GM18508 (cell line): ENCODE results near the gene CSNK1G1.
"Not testable (repeated sequence)": the region's sequence is repeated elsewhere in the genome, so short reads cannot be mapped to it uniquely, and the experiment has no call there.

Source experiments
- ATAC-seq: cut with Tn5 transposase; IDR thresholded peaks from one replicate; pipeline ENCODE4 v1.9.1; 2021; ENCODE audit warnings: moderate number of reproducible peaks; ENCODE audit not compliant: insufficient read depth, unreplicated experiment

CSNK1G1 gene

DNA sequence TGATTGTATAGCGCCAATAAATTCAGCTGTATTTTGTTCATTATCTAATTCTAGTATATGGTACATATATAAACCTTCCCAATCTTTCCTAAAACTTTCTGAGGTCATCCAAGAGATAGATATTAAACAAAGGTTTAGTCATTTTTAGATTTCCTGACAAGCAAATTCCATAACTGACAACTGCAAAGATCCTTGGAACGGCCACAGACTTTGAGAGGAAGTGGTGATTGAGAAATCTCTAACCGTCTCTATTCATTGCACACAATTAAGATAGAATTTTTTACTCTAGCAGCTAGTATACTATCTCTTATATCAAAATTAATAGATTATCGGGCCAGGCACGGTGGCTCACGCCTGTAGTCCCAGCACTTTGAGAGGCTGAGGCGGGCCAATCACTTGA lies 4.7 kb downstream of the CSNK1G1 start:
- no peak for ATAC-seq

DNA sequence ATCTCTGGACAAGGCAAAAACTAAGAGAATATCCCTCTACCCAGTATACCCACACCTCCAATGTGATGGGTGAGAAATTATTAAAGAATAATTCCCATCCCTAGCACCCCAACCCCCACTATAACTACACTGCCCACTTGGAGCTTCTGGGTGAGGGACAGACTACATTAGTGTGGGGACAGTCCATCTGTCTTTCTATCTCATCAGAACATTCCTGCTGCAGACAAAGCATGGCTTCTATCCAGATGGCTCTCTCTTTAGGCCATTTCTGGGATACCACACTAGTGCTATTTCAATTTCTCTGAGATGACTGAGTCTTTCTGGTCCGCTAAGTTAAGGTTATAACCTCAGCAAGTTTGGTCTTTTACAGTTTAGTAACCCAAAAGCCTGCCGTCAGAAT lies 6.6 kb downstream of the CSNK1G1 start:
- no peak for ATAC-seq

DNA sequence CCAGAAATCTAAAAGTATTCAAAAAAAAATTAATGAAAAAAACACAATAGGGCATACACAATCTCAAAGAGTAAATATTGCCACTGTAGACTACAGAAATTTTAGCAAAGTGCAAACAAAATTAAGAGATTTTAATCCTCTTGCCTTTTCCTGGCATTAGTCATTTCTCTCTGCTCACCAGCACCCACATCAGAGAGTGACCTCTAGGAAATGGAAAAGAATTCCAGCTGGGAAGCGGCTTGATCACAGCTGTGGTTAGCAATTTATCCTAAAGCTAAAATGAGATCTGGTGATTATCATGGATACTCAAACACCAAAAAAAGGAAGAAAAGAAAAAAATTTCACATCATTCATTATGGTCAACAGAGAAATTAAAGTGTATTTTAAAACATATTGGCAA lies 7.5 kb downstream of the CSNK1G1 start:
- no peak for ATAC-seq

DNA sequence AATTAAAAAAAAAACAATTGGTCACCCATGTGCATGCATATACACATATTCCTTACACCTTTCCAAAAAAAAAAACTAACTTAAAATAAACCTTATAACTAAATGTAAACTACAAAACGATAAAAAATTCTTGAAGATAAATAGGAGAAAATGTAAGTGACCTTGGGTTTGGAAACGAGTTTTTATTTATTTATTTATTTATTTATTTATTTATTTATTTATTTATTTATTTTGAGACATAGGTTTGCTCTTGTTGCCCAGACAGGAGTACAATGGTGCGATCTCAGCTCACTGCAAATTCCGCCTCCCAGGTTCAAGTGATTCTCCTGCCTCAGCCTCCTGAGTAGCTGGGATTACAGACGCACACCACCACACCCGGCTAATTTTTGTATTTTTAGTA lies 9.7 kb downstream of the CSNK1G1 start:
- not testable (repeated sequence) for ATAC-seq

DNA sequence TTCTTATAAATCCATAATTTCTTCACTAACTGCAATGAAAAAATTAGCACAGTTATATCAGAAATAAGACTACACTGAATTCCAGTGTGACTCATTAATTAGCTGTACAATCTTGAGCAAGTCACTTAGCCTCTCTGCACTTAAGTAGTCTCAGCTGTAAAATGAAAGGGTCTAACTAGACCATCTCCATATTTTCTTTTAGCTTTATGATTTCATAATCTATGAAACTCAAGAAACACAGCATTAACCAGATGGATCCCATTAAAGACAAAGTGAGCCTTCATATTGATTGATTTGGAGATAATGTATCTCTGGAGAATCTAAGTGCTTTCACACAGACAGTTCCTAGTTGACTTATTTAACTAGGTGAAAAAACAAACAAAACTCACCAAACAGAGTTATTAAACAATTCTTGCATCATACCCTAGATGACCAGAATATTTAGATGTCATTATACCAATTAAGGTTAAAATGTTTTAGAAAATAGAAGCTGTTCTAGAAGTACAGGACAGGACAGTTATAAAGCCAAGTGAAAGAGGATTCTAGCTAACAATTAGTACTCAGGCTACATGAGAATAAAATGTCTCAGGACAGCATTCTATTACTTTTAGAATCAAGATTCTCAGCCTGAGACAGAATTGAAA lies 11.2 kb downstream of the CSNK1G1 start:
- ATAC-seq = no peak

DNA sequence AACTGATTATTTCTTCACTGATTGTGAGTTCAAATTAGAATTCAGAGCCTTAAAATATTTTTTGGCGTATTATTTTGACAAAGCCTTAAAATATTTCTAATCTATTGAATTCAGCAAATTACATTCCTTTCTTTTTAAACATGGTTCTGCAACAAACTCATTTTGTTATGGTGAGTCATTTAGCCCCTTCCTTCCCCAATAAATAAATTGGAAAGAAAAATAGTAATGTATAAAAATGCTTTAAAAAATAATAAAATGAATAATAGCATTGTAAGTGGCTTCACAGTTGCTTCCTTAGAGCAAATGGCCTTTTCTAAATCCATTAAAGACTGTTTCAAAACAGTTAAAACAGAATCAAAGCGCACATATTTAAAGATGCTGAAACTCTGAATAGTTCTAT lies 12.1 kb downstream of the CSNK1G1 start:
- no peak for ATAC-seq

DNA sequence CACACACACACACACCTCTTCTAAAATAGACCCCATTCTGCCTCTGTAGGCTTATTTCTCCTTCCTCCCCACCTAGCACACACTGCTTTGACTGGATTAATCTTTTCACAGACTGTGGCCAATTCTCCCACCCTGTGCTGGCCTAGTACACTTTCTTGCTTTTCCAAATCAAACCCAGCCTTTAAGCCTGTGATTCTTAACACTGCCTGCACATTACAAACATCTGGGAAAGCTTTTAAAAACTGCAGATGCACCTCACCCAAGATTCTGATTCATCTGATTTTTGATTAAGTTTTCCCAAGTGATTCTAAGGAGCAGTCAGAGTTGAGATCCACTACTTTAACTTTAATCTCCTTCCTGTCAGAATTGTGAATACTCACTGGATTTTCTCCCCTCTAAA lies 12.8 kb downstream of the CSNK1G1 start:
- no peak for ATAC-seq

DNA sequence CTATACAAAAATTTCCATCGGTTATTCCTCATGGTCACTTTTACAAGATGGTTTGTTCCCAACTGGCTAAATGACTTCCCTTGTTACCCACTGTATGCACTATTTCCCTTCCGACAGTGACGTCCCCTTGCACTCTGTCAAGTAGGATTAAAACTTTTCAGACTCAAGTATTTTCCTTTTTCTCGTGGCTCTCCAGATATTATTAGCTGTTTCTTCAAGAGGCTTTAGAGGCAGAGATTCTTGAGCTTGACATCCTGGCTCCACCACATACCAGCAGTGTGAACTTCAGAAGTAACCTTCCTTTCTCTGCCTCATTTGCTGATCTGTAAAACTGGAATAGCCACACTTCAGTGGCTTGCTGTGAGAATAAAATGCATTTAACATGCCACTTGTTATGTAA lies 14.0 kb downstream of the CSNK1G1 start:
- ATAC-seq = no peak

DNA sequence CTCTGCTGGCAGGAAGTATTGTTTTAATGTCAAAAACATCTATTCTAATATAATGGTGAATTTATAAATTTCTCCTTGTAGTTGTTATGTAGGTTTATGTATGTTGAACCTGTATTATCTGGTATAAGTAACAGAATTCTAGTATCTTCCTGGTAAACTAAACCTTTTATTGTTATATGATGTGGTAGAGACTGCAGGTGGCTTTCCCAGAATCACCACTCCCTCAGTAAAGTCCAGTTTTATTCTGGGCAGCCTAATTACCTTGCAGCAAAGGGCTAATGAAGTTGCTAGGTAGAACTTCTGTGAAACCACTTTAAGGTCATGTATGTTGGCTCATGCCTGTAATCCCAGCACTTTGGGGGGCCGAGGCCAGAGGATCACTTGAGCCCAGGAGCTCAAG lies 15.6 kb downstream of the CSNK1G1 start:
- no peak for ATAC-seq

DNA sequence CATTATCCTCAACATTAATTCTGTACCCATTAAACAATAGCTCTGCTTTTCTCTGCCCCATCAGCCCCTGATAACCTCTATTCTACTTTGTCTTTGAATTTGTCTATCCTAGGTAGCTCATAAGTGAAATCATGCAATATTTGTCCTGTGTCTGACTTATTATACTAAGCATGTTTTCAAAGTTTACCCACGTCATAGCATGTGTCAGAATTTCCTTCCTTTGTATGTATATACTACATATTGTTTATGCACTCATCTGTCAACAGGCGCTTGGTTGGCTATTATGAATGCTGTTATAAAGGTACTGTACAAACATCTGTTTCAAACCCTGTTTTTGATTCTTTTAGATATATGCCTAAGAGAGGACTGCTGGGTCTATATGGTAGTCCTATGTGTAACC lies 18.2 kb downstream of the CSNK1G1 start:
- ATAC-seq = no peak

DNA sequence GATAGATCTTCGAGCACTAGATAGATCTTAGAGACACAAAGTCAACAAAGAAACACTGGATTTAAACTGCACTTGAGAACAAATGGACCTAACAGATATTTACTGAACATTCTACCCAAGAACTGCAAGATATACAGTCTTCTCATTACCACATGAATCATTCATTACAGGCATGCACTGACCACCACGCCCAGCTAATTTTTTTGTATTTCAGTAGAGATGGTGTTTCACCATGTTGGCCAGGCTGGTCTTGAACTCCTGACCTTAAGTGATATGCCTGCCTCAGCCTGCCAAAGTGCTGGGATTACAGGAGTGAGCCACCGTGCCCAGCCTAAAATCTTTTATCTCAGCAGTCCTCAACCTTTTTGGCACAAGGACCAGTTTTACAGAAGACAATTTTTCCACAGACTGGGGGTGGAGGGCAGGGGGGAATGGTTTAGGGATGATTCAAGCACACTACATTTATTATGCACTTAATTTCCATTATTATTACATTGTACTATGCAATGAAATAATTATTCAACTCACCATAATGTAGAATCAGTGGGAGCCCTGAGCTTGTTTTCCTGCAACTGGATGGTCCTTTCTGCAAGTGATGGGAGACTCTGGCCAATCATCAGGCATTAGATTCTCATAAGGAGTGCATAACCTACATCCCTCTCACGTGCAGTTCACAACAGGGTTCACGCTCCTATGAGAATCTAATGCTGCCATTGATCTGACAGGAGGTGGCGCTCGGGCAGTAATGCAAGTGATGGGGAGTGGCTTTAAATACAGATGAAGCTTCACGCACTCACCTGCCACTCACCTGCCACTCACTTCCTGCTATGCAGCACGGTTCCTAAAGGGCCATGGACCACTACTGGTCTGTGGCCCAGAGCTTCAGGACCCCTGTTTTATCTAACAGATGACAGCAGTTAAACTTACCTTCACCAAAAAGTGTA lies 21.7 kb downstream of the CSNK1G1 start:
- ATAC-seq = no peak

DNA sequence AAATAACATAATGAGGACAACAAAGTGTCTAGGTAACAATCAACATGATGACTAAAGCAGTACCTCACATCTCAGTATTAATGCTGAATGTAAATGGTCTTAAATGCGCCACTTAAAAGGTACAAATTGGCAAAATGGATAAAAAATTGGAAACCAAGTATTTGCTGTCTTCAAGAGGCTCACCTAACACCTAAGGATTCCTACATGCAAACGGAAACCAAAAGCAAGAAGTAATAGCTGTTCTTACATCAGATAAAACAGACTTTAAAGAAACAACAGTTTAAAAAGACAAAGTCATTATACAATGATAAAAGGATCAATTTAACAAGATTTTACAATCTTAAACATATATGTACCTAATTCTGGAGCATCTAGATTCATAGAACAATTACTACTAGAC lies 22.5 kb downstream of the CSNK1G1 start:
- ATAC-seq = no peak

DNA sequence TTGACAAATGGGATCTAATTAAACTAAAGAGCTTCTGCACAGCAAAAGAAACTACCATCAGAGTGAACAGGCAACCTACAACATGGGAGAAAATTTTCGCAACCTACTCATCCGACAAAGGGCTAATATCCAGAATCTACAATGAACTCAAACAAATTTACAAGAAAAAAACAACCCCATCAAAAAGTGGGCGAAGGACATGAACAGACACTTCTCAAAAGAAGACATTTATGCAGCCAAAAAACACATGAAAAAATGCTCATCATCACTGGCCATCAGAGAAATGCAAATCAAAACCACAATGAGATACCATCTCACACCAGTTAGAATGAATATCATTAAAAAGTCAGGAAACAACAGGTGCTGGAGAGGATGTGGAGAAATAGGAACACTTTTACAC lies 24.3 kb downstream of the CSNK1G1 start:
- not testable (repeated sequence) for ATAC-seq

DNA sequence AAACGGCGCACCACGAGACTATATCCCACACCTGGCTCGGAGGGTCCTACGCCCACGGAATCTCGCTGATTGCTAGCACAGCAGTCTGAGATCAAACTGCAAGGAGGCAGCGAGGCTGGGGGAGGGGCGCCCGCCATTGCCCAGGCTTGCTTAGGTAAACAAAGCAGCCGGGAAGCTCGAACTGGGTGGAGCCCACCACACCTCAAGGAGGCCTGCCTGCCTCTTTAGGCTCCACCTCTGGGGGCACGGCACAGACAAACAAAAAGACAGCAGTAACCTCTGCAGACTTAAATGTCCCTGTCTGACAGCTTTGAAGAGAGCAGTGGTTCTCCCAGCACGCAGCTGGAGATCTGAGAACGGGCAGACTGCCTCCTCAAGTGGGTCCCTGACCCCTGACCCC lies 29.0 kb downstream of the CSNK1G1 start:
- ATAC-seq = not testable (repeated sequence)

DNA sequence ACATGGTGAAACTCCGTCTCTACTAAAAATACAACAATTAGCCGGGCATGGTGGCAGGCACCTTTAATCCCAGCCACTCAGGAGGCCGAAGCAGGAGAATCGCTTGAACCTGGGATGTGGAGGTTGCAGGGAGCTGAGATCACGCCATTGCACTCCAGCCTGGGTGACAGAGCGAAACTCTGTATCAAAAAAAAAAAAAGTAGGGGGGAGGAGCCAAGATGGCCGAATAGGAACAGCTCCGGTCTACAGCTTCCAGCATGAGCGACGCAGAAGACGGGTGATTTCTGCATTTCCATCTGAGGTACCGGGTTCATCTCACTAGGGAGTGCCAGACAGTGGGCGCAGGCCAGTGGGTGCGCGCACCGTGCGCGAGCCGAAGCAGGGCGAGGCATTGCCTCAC lies 29.5 kb downstream of the CSNK1G1 start:
- not testable (repeated sequence) for ATAC-seq

DNA sequence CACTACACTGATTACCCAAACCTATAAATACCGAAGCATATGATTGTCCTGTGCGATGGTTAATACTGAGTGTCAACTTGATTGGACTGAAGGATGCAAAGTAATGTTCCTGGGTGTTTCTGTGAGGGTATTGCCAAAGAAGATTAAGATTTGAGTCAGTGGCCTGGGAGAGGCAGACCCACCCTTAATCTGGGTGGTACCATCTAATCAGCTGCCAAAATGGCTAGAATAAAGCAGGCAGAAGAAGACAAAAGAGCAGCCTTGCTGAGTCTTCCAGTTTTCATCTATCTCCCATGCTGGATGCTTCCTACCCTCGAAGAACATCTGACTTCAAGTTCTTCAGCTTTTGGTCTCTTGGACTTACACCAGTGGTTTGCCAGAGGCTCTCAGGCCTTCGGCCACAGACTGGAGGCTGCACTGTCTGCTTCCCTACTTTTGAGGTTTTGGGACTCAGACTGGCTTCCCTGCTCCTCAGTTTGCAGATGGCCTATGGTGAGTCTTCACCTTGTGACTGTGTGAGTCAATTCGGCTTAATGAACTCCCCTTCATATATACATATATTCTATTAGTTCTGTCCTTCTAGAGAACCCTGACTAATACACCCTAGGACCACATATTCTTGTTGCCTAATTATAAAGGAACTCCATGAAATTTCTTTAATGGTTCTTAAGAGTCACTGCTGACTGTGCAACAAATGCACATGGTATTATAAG lies 31.7 kb downstream of the CSNK1G1 start:
- ATAC-seq = no peak

DNA sequence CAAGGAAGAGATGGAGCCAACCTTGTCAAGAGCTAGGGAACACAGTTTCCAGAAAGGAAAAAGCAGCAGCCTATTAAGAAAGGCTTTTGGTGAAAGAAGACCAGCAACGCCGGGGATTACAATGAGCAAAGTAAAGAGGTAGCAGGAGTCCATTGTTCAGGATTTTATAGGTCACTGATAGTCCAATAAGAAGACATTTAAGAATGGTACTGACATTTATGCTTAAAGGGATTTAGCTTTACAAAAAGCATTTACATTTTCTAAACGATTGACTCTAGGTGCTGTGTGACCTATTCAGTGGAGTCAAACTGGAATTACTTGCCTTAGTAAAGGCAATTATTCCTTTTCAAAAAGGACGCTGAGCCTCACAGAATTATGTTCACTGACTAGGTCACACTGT lies 40.8 kb downstream of the CSNK1G1 start:
- ATAC-seq = no peak

DNA sequence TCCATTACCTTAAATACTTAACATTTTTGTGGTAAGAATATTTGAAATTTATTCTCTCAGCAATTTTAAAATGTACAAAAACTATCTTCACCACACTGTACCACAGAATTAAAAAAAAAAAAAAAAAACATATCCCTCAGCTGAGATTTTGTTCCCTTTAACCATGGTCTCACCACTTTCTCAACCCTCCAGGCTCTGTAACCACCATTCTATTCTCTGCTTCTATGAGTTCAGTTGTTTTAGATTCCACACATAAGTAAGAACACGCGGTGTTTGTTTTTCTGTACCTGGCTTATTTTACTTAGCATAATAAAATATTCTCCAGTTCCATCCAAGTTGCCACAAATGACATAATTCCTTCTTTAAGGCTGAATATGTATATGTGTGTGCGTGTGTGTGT lies 41.5 kb downstream of the CSNK1G1 start:
- ATAC-seq = no peak

DNA sequence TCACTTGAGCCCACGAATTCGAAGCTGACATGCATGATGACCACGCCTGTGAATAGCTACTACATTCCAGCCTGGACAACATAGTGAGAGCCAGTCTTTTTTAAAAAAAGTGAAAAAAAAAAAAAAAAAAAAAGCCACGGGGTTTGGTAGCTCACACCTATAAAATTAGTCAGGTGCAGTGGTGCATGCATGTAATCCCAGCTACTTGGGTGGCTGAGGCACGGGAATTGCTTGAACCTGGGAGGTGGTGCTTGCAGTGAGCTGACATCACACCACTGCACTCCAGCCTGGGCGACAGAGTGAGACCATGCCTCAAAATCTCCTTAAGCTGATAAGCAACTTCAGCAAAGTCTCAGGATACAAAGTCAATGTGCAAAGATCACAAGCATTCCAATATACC lies 44.4 kb downstream of the CSNK1G1 start:
- ATAC-seq = no peak

DNA sequence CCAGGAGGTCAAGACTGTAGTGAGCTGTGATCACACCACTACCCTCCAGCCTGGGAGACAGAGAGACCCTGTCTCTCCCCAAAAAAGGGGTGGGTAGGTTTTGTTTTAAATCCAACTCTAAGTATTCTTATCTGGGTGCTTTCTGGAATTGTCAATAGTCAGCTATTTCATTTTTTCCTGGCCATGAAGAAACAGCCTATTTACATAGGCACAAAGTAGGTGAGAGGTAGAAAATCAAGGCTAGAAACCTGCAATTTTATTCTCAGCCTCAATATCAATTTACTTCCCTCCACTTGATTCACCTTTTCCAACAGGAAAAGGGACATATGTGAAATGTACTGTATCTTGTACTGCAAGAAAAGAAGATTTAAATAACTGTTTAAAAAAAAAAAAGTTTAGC lies 45.9 kb downstream of the CSNK1G1 start:
- no peak for ATAC-seq

DNA sequence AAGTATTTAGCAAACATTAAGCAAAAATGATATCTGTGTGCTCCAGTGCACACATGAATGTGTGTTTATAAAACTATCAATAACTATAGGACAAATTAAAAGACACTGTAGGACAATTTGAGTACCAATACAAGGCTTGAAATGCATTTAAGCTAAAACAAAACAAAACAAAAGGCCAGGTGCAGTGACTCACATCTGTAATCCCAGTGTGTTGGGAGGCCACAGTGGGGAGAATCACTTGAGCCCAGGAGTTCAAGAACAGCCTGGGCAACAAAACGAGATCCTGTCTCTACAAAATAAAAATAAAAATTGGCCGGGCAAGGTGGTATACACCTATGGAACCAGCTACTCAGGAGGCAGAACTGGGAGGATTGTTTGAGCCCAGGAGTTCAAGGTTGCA lies 50.7 kb downstream of the CSNK1G1 start:
- ATAC-seq = no peak
